IMR-90 (cell line): ENCODE results near the gene CHL1. TPM values are rescaled to one million over a fixed set of nuclear protein-coding genes. Genes with fewer than 3 reads are reported as not detected.

ENCODE experiments used
- ATAC-seq: fragments of 200-7000 bp; cut with Tn5 transposase; 2 replicates; pipeline ENCODE4 v1.9.1; 2020; ENCODE audit warnings: low read depth, mild to moderate bottlenecking, moderate library complexity
- BruUV-seq: library from RNA; stranded (reverse); fragments of 400-500 nt; replicated peaks from 2 replicates; lab custom pipeline; 2021; lab: Mats Ljungman, UMichigan
- CTCF ChIA-PET: fragments of 300-600 bp; formaldehyde crosslinking; extraction: SDS; loops from one replicate; lab custom pipeline; 2021; ENCODE audit warnings: antibody characterized with exemption; lab: Yijun Ruan, JAX
- POLR2A ChIA-PET: fragments of 300-600 bp; sonication (Branson Sonifier 250); formaldehyde crosslinking; loops from one replicate; lab custom pipeline; 2022; ENCODE audit warnings: antibody characterized with exemption; ENCODE audit not compliant: unreplicated experiment; lab: Charles Lee
- DNase-seq: peaks from one replicate; pipeline ENCODE4 v3.0.0; 2013
- H2AFZ ChIP-seq: replicated peaks from 2 replicates; pipeline ENCODE3; 2013; ENCODE audit warnings: low read length, mild to moderate bottlenecking; ENCODE audit not compliant: poor library complexity
- H2AK5ac ChIP-seq: 2 replicates; pipeline ENCODE4 v1.6.1; 2013; ENCODE audit warnings: low read depth, low read length, inconsistent platforms
- H2AK9ac ChIP-seq: replicated peaks from 2 replicates; pipeline ENCODE3; 2013; ENCODE audit warnings: mild to moderate bottlenecking, low read depth, low read length, moderate library complexity; ENCODE audit not compliant: poor library complexity
- H2BK120ac ChIP-seq: 2 replicates; pipeline ENCODE4 v1.6.1; 2013; ENCODE audit warnings: low read depth, low read length, inconsistent platforms
- H2BK15ac ChIP-seq: 3 replicates; pipeline ENCODE4 v1.6.1; 2013; ENCODE audit warnings: low read depth, low read length, inconsistent platforms
- H2BK20ac ChIP-seq: 2 replicates; pipeline ENCODE4 v1.6.1; 2013; ENCODE audit warnings: low read depth, mild to moderate bottlenecking, inconsistent platforms, low read length, moderate library complexity
- H2BK5ac ChIP-seq: 2 replicates; pipeline ENCODE4 v1.6.1; 2013; ENCODE audit warnings: mild to moderate bottlenecking, low read depth, low read length, inconsistent platforms; ENCODE audit not compliant: poor library complexity, severe bottlenecking
- H3K14ac ChIP-seq: replicated peaks from 2 replicates; pipeline ENCODE4 v1.6.1; 2013; ENCODE audit warnings: low read depth, low read length, inconsistent platforms
- H3K18ac ChIP-seq: 2 replicates; pipeline ENCODE4 v1.6.1; 2013; ENCODE audit warnings: low read depth, low read length, control low read depth
- H3K23ac ChIP-seq: 2 replicates; pipeline ENCODE4 v1.6.1; 2013; ENCODE audit warnings: low read depth, low read length, inconsistent platforms
- H3K27ac ChIP-seq: 2 replicates; pipeline ENCODE4 v1.5.1; 2013; ENCODE audit warnings: mild to moderate bottlenecking, control low read depth, low read length; ENCODE audit not compliant: insufficient read depth
- H3K27me3 ChIP-seq: 2 replicates; pipeline ENCODE4 v1.6.1; 2013; ENCODE audit warnings: low read length; ENCODE audit not compliant: control insufficient read depth, insufficient read depth
- H3K36me3 ChIP-seq: 2 replicates; pipeline ENCODE4 v1.6.1; 2013; ENCODE audit warnings: low read length, mixed read lengths; ENCODE audit not compliant: control insufficient read depth, insufficient read depth
- H3K4ac ChIP-seq: 2 replicates; pipeline ENCODE4 v1.6.1; 2013; ENCODE audit warnings: low read depth, low read length, inconsistent platforms
- H3K4me1 ChIP-seq: 2 replicates; pipeline ENCODE4 v1.6.1; 2013; ENCODE audit warnings: low read length, mixed read lengths; ENCODE audit not compliant: control insufficient read depth, insufficient read depth
- H3K4me2 ChIP-seq: 2 replicates; pipeline ENCODE4 v1.6.1; 2013; ENCODE audit warnings: low read depth, mild to moderate bottlenecking, control low read depth, low read length, moderate library complexity
- H3K4me3 ChIP-seq: 2 replicates; pipeline ENCODE4 v1.5.1; 2013; ENCODE audit warnings: low read depth, mild to moderate bottlenecking, control low read depth, low read length, moderate library complexity; ENCODE audit not compliant: insufficient read depth
- H3K56ac ChIP-seq: 2 replicates; pipeline ENCODE4 v1.6.1; 2013; ENCODE audit warnings: low read length, inconsistent platforms; ENCODE audit not compliant: insufficient read depth; ENCODE audit errors: extremely low read depth
- H3K79me1 ChIP-seq, 2 experiments: 2 replicates each; pipeline ENCODE4 v1.6.1; 2013; ENCODE audit warnings: low read length in 2 of 2, inconsistent platforms in 1 of 2, low read depth in 1 of 2
- H3K9ac ChIP-seq: 2 replicates; pipeline ENCODE4 v1.6.1; 2013; ENCODE audit warnings: low read depth, low read length, control low read depth
- H3K9me1 ChIP-seq: 2 replicates; pipeline ENCODE4 v1.6.1; 2013; ENCODE audit warnings: low read length, inconsistent platforms; ENCODE audit not compliant: insufficient read depth
- H3K9me3 ChIP-seq: 2 replicates; pipeline ENCODE4 v1.6.1; 2013; ENCODE audit warnings: low read length; ENCODE audit not compliant: control insufficient read depth, insufficient read depth
- H4K20me1 ChIP-seq: 2 replicates; pipeline ENCODE4 v1.6.1; 2013; ENCODE audit warnings: low read length, inconsistent platforms; ENCODE audit not compliant: insufficient read depth
- H4K5ac ChIP-seq: 2 replicates; pipeline ENCODE4 v1.6.1; 2013; ENCODE audit warnings: mild to moderate bottlenecking, low read depth, low read length, control low read depth
- H4K8ac ChIP-seq, 2 experiments: 2 replicates each; pipeline ENCODE4 v1.6.1; 2013; ENCODE audit warnings: low read depth in 2 of 2, low read length in 2 of 2, control low read depth in 1 of 2, inconsistent platforms in 1 of 2
- H4K91ac ChIP-seq: 2 replicates; pipeline ENCODE4 v1.6.1; 2013; ENCODE audit warnings: low read depth, low read length, inconsistent platforms; ENCODE audit not compliant: insufficient read depth
- CEBPB ChIP-seq: IDR thresholded peaks from 2 replicates; pipeline ENCODE4 v1.6.1; 2012; ENCODE audit warnings: low read depth, low read length, improper control_type of control experiment
- MAFK ChIP-seq: IDR thresholded peaks from 2 replicates; pipeline ENCODE4 v1.6.1; 2012; ENCODE audit warnings: low read depth, low read length, improper control_type of control experiment
- MXI1 ChIP-seq: IDR thresholded peaks from 2 replicates; pipeline ENCODE4 v1.6.1; 2012; ENCODE audit warnings: low read depth, mild to moderate bottlenecking, low read length, moderate library complexity, borderline replicate concordance
- RCOR1 ChIP-seq: IDR thresholded peaks from 2 replicates; pipeline ENCODE4 v1.6.1; 2012; ENCODE audit warnings: mild to moderate bottlenecking, low read length, improper control_type of control experiment; ENCODE audit not compliant: insufficient replicate concordance
- USF2 ChIP-seq: fragments of 150-350 bp; IDR thresholded peaks from 2 replicates; pipeline ENCODE4 v1.6.1; 2017; ENCODE audit warnings: mild to moderate bottlenecking, antibody characterized with exemption, low read length, low read depth
- WGBS, 2 experiments: methylation state at CpG; one replicate each; pipeline versions ENCODE4 v1.1.5 to v1.1.7; 2013; ENCODE audit warnings: missing lambda C conversion rate in 2 of 2; ENCODE audit not compliant: insufficient read length in 1 of 2; ENCODE audit errors: extremely low coverage in 2 of 2; 5-methylcytosine and 5-hydroxymethylcytosine counted together
- dilution Hi-C: fragments of 300-500 bp; cut with HindIII; formaldehyde crosslinking; loops from one replicate; pipeline ENCODE4 v1.14.3; 2018; ENCODE audit warnings: low sequenced_read_pairs; ENCODE audit not compliant: unreplicated experiment
- in situ Hi-C: fragments of 300-500 bp; cut with MboI; formaldehyde crosslinking; loops from 3 replicates; pipeline ENCODE4 v1.14.3; 2019; ENCODE audit warnings: low sequenced_read_pairs, inconsistent platforms, mixed read lengths
- intact Hi-C: fragments of 100-400 bp; cut with micrococcal nuclease; formaldehyde crosslinking; loops from 2 replicates; pipeline ENCODE4 v1.10.0; 2022
- polyA plus RNA-seq, 3 experiments: library from polyadenylated mRNA; depleted of rRNA; stranded (reverse); fragments of >200 nt; gene quantifications; 2 replicates each; pipeline ENCODE4 v1.2.3, GENCODE V29; 2012; ENCODE audit warnings: low replicate concordance in 1 of 3
- total RNA-seq: library from RNA; depleted of rRNA; stranded (reverse); fragments of >200 nt; gene quantifications from 2 replicates; pipeline ENCODE4 v1.2.3, GENCODE V29; 2012

CHL1 gene
- total and polyA plus RNA-seq, 2 of the 4 experiments (the other 2 are of a cell fraction) = 0.38 to 1.6 TPM

DNA sequence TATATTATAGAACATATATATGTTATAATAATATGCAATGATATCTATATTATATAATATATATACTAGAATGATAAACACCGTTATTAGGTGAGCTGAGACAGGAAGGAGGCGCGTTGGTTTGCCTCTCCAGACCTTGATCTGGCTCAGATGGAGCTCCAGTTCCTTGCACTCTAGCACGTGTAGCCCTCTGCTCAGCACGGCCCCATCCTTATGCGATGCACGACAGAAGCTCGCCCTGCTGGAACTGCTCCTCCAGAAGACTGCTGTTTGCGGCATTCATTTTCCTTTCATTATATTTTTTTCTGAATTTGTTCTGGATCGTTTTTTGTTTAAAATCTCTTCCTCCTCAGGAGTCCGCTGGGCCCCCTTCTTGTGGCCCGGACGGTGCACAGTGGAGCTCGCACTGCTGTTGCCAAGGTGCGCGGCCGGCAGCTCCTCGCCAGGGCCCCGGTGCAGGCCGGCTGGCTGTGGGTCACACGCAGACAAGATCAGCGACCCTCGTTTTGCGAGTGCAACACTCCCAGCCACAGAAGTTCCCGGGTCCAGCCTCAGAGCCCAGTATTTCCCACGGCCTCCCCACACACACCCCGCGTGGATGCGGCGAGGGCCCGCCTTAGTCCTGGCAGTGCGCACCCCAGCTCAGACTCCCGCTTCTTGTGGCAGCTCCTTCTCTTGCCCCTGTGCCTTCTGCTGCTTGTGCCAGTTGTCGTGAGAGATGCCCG, 112.2 kb downstream of the CHL1 start:
- Histone ChIP-seq H3K79me1 (no peaks in the 10 kb centered on the region), H3K27ac (no peak overlapping the region), H2BK120ac (no peak overlapping the region), H3K9me1 (no peaks in the 10 kb centered on the region), H2BK15ac (no peak overlapping the region), H3K14ac (no peak overlapping the region), H2BK20ac (no peak overlapping the region), H2AK9ac (no peak overlapping the region), H3K4ac (no peak overlapping the region), H3K23ac (no peak overlapping the region), H3K4me1 (no peaks in the 10 kb centered on the region), H2AK5ac (no peak overlapping the region), H3K4me2 (no peak overlapping the region), H4K91ac (no peak overlapping the region), H2BK5ac (no peak overlapping the region), H3K36me3 (no peaks in the 10 kb centered on the region), H3K9ac (no peak overlapping the region), H4K5ac (no peak overlapping the region), H4K8ac (no peak overlapping the region), H3K9me3 (peaks cover 2% of the 10 kb centered on the region; the same call in 1 of the 2 replicates), H3K27me3 (no peaks in the 10 kb centered on the region), H2AFZ (peak overlapping the region; percentile 40), H3K56ac (no peak overlapping the region), H4K20me1 (no peaks in the 10 kb centered on the region), H3K18ac (no peak overlapping the region), H3K4me3 (no peak overlapping the region)
- no peak for ATAC-seq
- in situ Hi-C loops = no loop called here
- CTCF ChIA-PET = no interaction called here
- TF ChIP-seq USF2 = no peak
- TF ChIP-seq MAFK = no peak
- TF ChIP-seq MXI1 = no peak
- TF ChIP-seq RCOR1 = no peak
- no peak for TF ChIP-seq CEBPB
- POLR2A ChIA-PET = no interaction called here
- dilution Hi-C loops = no loop called here
- DNase-seq = no peak
- intact Hi-C loops = no loop called here
- 32% methylated on average over 3 of the region's 35 CpGs; no CpG with 5 or more reads in 1 of the 2 experiments for WGBS, 2 experiments
- BruUV-seq = no TSS peak
